Naive thymus-derived CD4-positive, alpha-beta T cell (primary cell): ENCODE results near the gene WDR48. TPM values are rescaled to one million over a fixed set of nuclear protein-coding genes. Genes with fewer than 3 reads are reported as not detected.
"Not testable (repeated sequence)": the region's sequence is repeated elsewhere in the genome, so short reads cannot be mapped to it uniquely, and the experiment has no call there.

Source experiments
- ATAC-seq: fragments of 150-1000 bp; cut with Tn5 transposase; 2 replicates; pipeline ENCODE4 v1.10.0; 2021; ENCODE audit warnings: mild to moderate bottlenecking, moderate library complexity
- CTCF ChIA-PET: fragments of 350-600 bp; sonication (Branson Sonifier 250); formaldehyde crosslinking; loops from one replicate; lab custom pipeline; 2021; ENCODE audit warnings: antibody characterized with exemption; lab: Charles Lee
- POLR2A ChIA-PET: fragments of 350-600 bp; sonication (Branson Sonifier 250); formaldehyde crosslinking; loops from one replicate; lab custom pipeline; 2021; ENCODE audit warnings: antibody characterized with exemption, inconsistent platforms; lab: Charles Lee
- DNase-seq, 9 donors: peaks; one replicate each; pipeline versions ENCODE4 v3.0.0 to v3.0.0-alpha.2; 2020 to 2022; ENCODE audit warnings: mixed read lengths in 1 of 9
- H3K27ac ChIP-seq: one replicate; pipeline ENCODE4 v1.7.0; 2013; ENCODE audit warnings: mild to moderate bottlenecking, low read depth, low read length, moderate library complexity
- H3K27me3 ChIP-seq, 2 donors: one replicate each; pipeline ENCODE4 v1.7.0; 2013; ENCODE audit warnings: low read length in 2 of 2, mild to moderate bottlenecking in 2 of 2, moderate library complexity in 2 of 2; ENCODE audit not compliant: control insufficient read depth in 2 of 2, insufficient read depth in 2 of 2
- H3K36me3 ChIP-seq, 3 experiments: 1 replicate in 2 of 3; 2 replicates in 1 of 3; pipeline ENCODE4 v1.7.0; 2013; ENCODE audit warnings: low read length in 3 of 3, mild to moderate bottlenecking in 3 of 3, moderate library complexity in 1 of 3; ENCODE audit not compliant: insufficient read depth in 3 of 3, control insufficient read depth in 2 of 3
- H3K4me1 ChIP-seq, 2 donors: one replicate each; pipeline ENCODE4 v1.7.0; 2013; ENCODE audit warnings: low read length in 2 of 2, mild to moderate bottlenecking in 2 of 2, moderate library complexity in 1 of 2; ENCODE audit not compliant: control insufficient read depth in 2 of 2, insufficient read depth in 2 of 2
- H3K4me3 ChIP-seq: 2 replicates; pipeline ENCODE4 v1.7.0; 2013; ENCODE audit warnings: mild to moderate bottlenecking, low read length
- H3K9me3 ChIP-seq, 3 experiments: 1 replicate in 2 of 3; 2 replicates in 1 of 3; pipeline ENCODE4 v1.7.0; 2013; ENCODE audit warnings: low read length in 3 of 3; ENCODE audit not compliant: control insufficient read depth in 2 of 3
- H3K27ac Mint-ChIP-seq, 9 donors: one replicate each; pipeline ENCODE4 v1.8.0; 2020 to 2022; ENCODE audit warnings: mixed read lengths in 9 of 9, mild to moderate bottlenecking in 8 of 9, moderate library complexity in 5 of 9, inconsistent platforms in 2 of 9
- H3K27me3 Mint-ChIP-seq, 5 donors: one replicate each; pipeline ENCODE4 v1.8.0; 2021 to 2022; ENCODE audit warnings: mixed read lengths in 5 of 5, mild to moderate bottlenecking in 1 of 5
- H3K36me3 Mint-ChIP-seq, 5 donors: one replicate each; pipeline ENCODE4 v1.8.0; 2020 to 2022; ENCODE audit warnings: mixed read lengths in 5 of 5, mild to moderate bottlenecking in 3 of 5, inconsistent platforms in 1 of 5
- H3K4me1 Mint-ChIP-seq, 7 donors: one replicate each; pipeline ENCODE4 v1.8.0; 2020 to 2022; ENCODE audit warnings: mixed read lengths in 7 of 7, mild to moderate bottlenecking in 3 of 7, inconsistent platforms in 1 of 7
- H3K4me3 Mint-ChIP-seq, 10 donors: one replicate each; pipeline ENCODE4 v1.8.0; 2020 to 2022; ENCODE audit warnings: mild to moderate bottlenecking in 10 of 10, mixed read lengths in 10 of 10, moderate library complexity in 6 of 10, inconsistent platforms in 2 of 10
- H3K9me3 Mint-ChIP-seq, 11 donors: one replicate each; pipeline ENCODE4 v1.8.0; 2020 to 2022; ENCODE audit warnings: mixed read lengths in 11 of 11, mild to moderate bottlenecking in 4 of 11, inconsistent platforms in 1 of 11, moderate library complexity in 1 of 11
- intact Hi-C, 2 donors: fragments of 100-400 bp; cut with micrococcal nuclease; formaldehyde crosslinking; loops; one replicate each; pipeline ENCODE4 v1.15.1; 2023
- polyA plus RNA-seq, 2 donors: library from polyadenylated mRNA; unstranded; fragments of 300-500 nt; fragmentation: Illumina TruSeq; gene quantifications; one replicate each; pipeline ENCODE4 v1.2.3, GENCODE V29; 2021
- total RNA-seq, 6 experiments: library from RNA in 5 of 6; stranded (reverse) in 5 of 6; gene quantifications; 1 replicate in 5 of 6; 2 replicates in 1 of 6; pipeline ENCODE4 v1.2.3 and lab custom pipeline; 2021 to 2026

WDR48 gene
- total and polyA plus RNA-seq, 7 experiments from 2014 or later, result 37.5 to 97.7 (median 61.7) TPM

GRCh38 chr3:39056151-39056550 is 4.3 kb downstream of the WDR48 start:
- H3K9me3 Mint-ChIP-seq, result peaks cover 0 to 2% (median 0%) of the 10 kb centered on the region in 11 donors
- Histone ChIP-seq H3K9me3 (no peaks in the 10 kb centered on the region), H3K27me3 (no peaks in the 10 kb centered on the region), H3K4me3 (no peak overlapping the region), H3K27ac (no peak overlapping the region), H3K4me1 (peaks cover 5 to 7% of the 10 kb centered on the region in 2 donors), H3K36me3 (peaks cover 0 to 4% (median 0%) of the 10 kb centered on the region in 3 experiments)
- H3K4me1 Mint-ChIP-seq, result peaks cover 29 to 81% (median 70%) of the 10 kb centered on the region in 7 donors
- peak overlapping the region in 1 of 10 donors; percentile 32 for H3K4me3 Mint-ChIP-seq
- POLR2A ChIA-PET, result interaction anchor here (1.3 kb wide), 1 partner anchor 52 kb away, joined by 3 read pairs; no protein-coding TSS in a partner anchor
- intact Hi-C loops, result loop anchor here (10.0 kb wide), 2 partner anchors 921 to 1469 kb away; partner anchors contain the start of genes ACAA1 (in 1 of the 2), MYD88 (in 1 of the 2) and ZNF621 (in 1 of the 2)
- H3K27ac Mint-ChIP-seq, result peak overlapping the region in 3 of 9 donors; percentile 9 to 48 (median 11)
- peaks cover 0 to 23% (median 15%) of the 10 kb centered on the region in 5 donors for H3K36me3 Mint-ChIP-seq
- DNase-seq (no peak), ATAC-seq (no peak)
- CTCF ChIA-PET, result no interaction called here
- H3K27me3 Mint-ChIP-seq, result no peaks in the 10 kb centered on the region

- DNase-seq, H3K27me3 ChIP-seq, intact Hi-C loops, H3K4me3 Mint-ChIP-seq, H3K4me3 ChIP-seq, ATAC-seq, H3K27ac ChIP-seq, H3K27me3 Mint-ChIP-seq, H3K4me1 ChIP-seq, POLR2A ChIA-PET, H3K36me3 ChIP-seq, H3K9me3 Mint-ChIP-seq, H3K9me3 ChIP-seq, CTCF ChIA-PET: not testable (repeated sequence)
- peak overlapping the region in 1 of 9 donors; percentile 34 for H3K27ac Mint-ChIP-seq
- peaks cover 0 to 46% (median 23%) of the 10 kb centered on the region in 5 donors for H3K36me3 Mint-ChIP-seq
- H3K4me1 Mint-ChIP-seq, result peaks cover 19 to 71% (median 58%) of the 10 kb centered on the region in 7 donors
These were observed 9.4 kb downstream of the WDR48 start for GRCh38 chr3:39061228-39061627.

GRCh38 chr3:39062180-39062579 is 10.4 kb downstream of the WDR48 start:
- peak overlapping the region in 3 of 9 donors; percentile 14 to 66 (median 53) for H3K27ac Mint-ChIP-seq
- H3K4me1 ChIP-seq, result peaks cover 0 to 3% of the 10 kb centered on the region in 2 donors
- no peak overlapping the region for H3K27ac ChIP-seq
- H3K4me3 Mint-ChIP-seq, result no peak overlapping the region
- ChIA-PET CTCF (no interaction called here), POLR2A (no interaction called here)
- peaks cover 0 to 6% (median 0%) of the 10 kb centered on the region in 11 donors for H3K9me3 Mint-ChIP-seq
- H3K4me3 ChIP-seq, result no peak overlapping the region
- peaks cover 14 to 62% (median 48%) of the 10 kb centered on the region in 7 donors for H3K4me1 Mint-ChIP-seq
- H3K27me3 Mint-ChIP-seq, result no peaks in the 10 kb centered on the region
- intact Hi-C loops, result no loop called here
- H3K36me3 ChIP-seq, result peaks cover 4 to 12% (median 6%) of the 10 kb centered on the region in 3 experiments
- ATAC-seq, result no peak
- peaks cover under 1 to 53% (median 22%) of the 10 kb centered on the region in 5 donors for H3K36me3 Mint-ChIP-seq
- no peaks in the 10 kb centered on the region for H3K9me3 ChIP-seq
- H3K27me3 ChIP-seq, result no peaks in the 10 kb centered on the region
- no peak for DNase-seq

- Histone ChIP-seq H3K36me3 (peaks cover 4 to 19% (median 6%) of the 10 kb centered on the region in 3 experiments), H3K9me3 (no peaks in the 10 kb centered on the region), H3K4me1 (peaks cover 0 to 1% of the 10 kb centered on the region in 2 donors), H3K4me3 (no peak overlapping the region), H3K27ac (no peak overlapping the region), H3K27me3 (no peaks in the 10 kb centered on the region)
- peaks cover 0 to 7% (median 0%) of the 10 kb centered on the region in 11 donors for H3K9me3 Mint-ChIP-seq
- ATAC-seq, result no peak
- ChIA-PET POLR2A (no interaction called here), CTCF (no interaction called here)
- no peak for DNase-seq
- no peak overlapping the region for H3K27ac Mint-ChIP-seq
- no peak overlapping the region for H3K4me3 Mint-ChIP-seq
- H3K36me3 Mint-ChIP-seq, result peaks cover 3 to 57% (median 28%) of the 10 kb centered on the region in 5 donors
- intact Hi-C loops, result no loop called here
- H3K27me3 Mint-ChIP-seq, result no peaks in the 10 kb centered on the region
- peaks cover 14 to 56% (median 45%) of the 10 kb centered on the region in 7 donors for H3K4me1 Mint-ChIP-seq
These were observed 11.3 kb downstream of the WDR48 start for GRCh38 chr3:39063143-39063542.

- Histone ChIP-seq H3K36me3 (peaks cover 4 to 27% (median 11%) of the 10 kb centered on the region in 3 experiments), H3K27ac (no peak overlapping the region), H3K4me1 (no peaks in the 10 kb centered on the region), H3K4me3 (no peak overlapping the region), H3K9me3 (no peaks in the 10 kb centered on the region), H3K27me3 (no peaks in the 10 kb centered on the region)
- peaks cover 3 to 47% (median 24%) of the 10 kb centered on the region in 5 donors for H3K36me3 Mint-ChIP-seq
- no peaks in the 10 kb centered on the region for H3K27me3 Mint-ChIP-seq
- no peak overlapping the region for H3K4me3 Mint-ChIP-seq
- intact Hi-C loops, result no loop called here
- ChIA-PET CTCF (no interaction called here), POLR2A (no interaction called here)
- DNase-seq (no peak), ATAC-seq (no peak)
- peaks cover 0 to 7% (median 0%) of the 10 kb centered on the region in 11 donors for H3K9me3 Mint-ChIP-seq
- peaks cover 14 to 42% (median 32%) of the 10 kb centered on the region in 7 donors for H3K4me1 Mint-ChIP-seq
- peak overlapping the region in 1 of 9 donors; percentile 2 for H3K27ac Mint-ChIP-seq
These were observed 12.8 kb downstream of the WDR48 start for GRCh38 chr3:39064646-39065045.

GRCh38 chr3:39065197-39065596 is 13.4 kb downstream of the WDR48 start:
- no peak overlapping the region for H3K4me3 ChIP-seq
- POLR2A ChIA-PET, result no interaction called here
- no peak overlapping the region for H3K27ac ChIP-seq
- intact Hi-C loops, result no loop called here
- Mint-ChIP-seq H3K4me1 (peaks cover 14 to 37% (median 29%) of the 10 kb centered on the region in 7 donors), H3K36me3 (peaks cover 7 to 49% (median 22%) of the 10 kb centered on the region in 5 donors), H3K27ac (peak overlapping the region in 5 of 9 donors; percentile 2 to 77 (median 25)), H3K27me3 (no peaks in the 10 kb centered on the region), H3K9me3 (peaks cover 0 to 7% (median 0%) of the 10 kb centered on the region in 11 donors), H3K4me3 (no peak overlapping the region)
- H3K27me3 ChIP-seq, result no peaks in the 10 kb centered on the region
- H3K4me1 ChIP-seq, result no peaks in the 10 kb centered on the region
- H3K36me3 ChIP-seq, result peaks cover 4 to 32% (median 11%) of the 10 kb centered on the region in 3 experiments
- CTCF ChIA-PET, result no interaction called here
- H3K9me3 ChIP-seq, result no peaks in the 10 kb centered on the region
- DNase-seq (peak in 4 of 9 donors; percentile 13 to 22 (median 18)), ATAC-seq (peak; percentile 95)
